H9 (cell line): ENCODE measurements around the gene EXD1. TPM values are rescaled to one million over a fixed set of nuclear protein-coding genes. Genes with fewer than 3 reads are reported as not detected.
A peak's percentile ranks its signal among the peaks of the same experiment; 100 is the strongest.

Experiments used
- DNase-seq: peaks from one replicate; pipeline ENCODE4 v3.0.0-alpha.2; 2017
- H2AFZ ChIP-seq: one replicate; pipeline ENCODE4 v1.6.1; 2013; ENCODE audit warnings: mild to moderate bottlenecking, low read length, control low read depth, moderate library complexity
- H2AK5ac ChIP-seq: 2 replicates; pipeline ENCODE4 v1.6.1; 2013; ENCODE audit warnings: low read length, control low read depth, mixed read lengths; ENCODE audit not compliant: insufficient read length
- H2BK120ac ChIP-seq: one replicate; pipeline ENCODE4 v1.6.1; 2013; ENCODE audit warnings: low read depth, mild to moderate bottlenecking, low read length, control low read depth, inconsistent platforms; ENCODE audit not compliant: poor library complexity, severe bottlenecking
- H2BK12ac ChIP-seq: 2 replicates; pipeline ENCODE4 v1.6.1; 2013; ENCODE audit warnings: low read length, control low read depth, mixed read lengths, low read depth; ENCODE audit not compliant: insufficient read length
- H2BK15ac ChIP-seq: 2 replicates; pipeline ENCODE4 v1.6.1; 2013; ENCODE audit warnings: low read depth, low read length, control low read depth
- H2BK20ac ChIP-seq: one replicate; pipeline ENCODE4 v1.6.1; 2013; ENCODE audit warnings: low read depth, mild to moderate bottlenecking, low read length, control low read depth, inconsistent platforms; ENCODE audit not compliant: poor library complexity, severe bottlenecking
- H2BK5ac ChIP-seq: 2 replicates; pipeline ENCODE4 v1.6.1; 2013; ENCODE audit warnings: low read length, control low read depth, mixed read lengths; ENCODE audit not compliant: insufficient read length
- H3K14ac ChIP-seq: 2 replicates; pipeline ENCODE4 v1.6.1; 2013; ENCODE audit warnings: low read length, control low read depth; ENCODE audit not compliant: insufficient read depth
- H3K18ac ChIP-seq: 2 replicates; pipeline ENCODE4 v1.6.1; 2013; ENCODE audit warnings: low read depth, mild to moderate bottlenecking, mixed read lengths, low read length, control low read depth; ENCODE audit not compliant: insufficient read length
- H3K23ac ChIP-seq: 2 replicates; pipeline ENCODE4 v1.6.1; 2013; ENCODE audit warnings: low read length, control low read depth, mixed read lengths, low read depth; ENCODE audit not compliant: insufficient read length
- H3K23me2 ChIP-seq: 2 replicates; pipeline ENCODE4 v1.6.1; 2013; ENCODE audit warnings: low read depth, mild to moderate bottlenecking, mixed read lengths, low read length, control low read depth; ENCODE audit not compliant: insufficient read length, poor library complexity, severe bottlenecking
- H3K27ac ChIP-seq: 2 replicates; pipeline ENCODE4 v1.5.1; 2013; ENCODE audit warnings: low read length, control low read depth, mixed read lengths, low read depth; ENCODE audit not compliant: insufficient read length
- H3K27me3 ChIP-seq: 2 replicates; pipeline ENCODE4 v1.6.1; 2013; ENCODE audit warnings: low read length, control low read depth, inconsistent platforms; ENCODE audit not compliant: insufficient read depth
- H3K4ac ChIP-seq: 2 replicates; pipeline ENCODE4 v1.6.1; 2013; ENCODE audit warnings: low read depth, mild to moderate bottlenecking, control low read depth, inconsistent platforms, low read length, moderate library complexity
- H3K4me1 ChIP-seq: 2 replicates; pipeline ENCODE4 v1.6.1; 2013; ENCODE audit warnings: low read length, control low read depth, inconsistent platforms; ENCODE audit not compliant: insufficient read depth
- H3K4me2 ChIP-seq: 2 replicates; pipeline ENCODE4 v1.6.1; 2013; ENCODE audit warnings: low read length, control low read depth, mixed read lengths; ENCODE audit not compliant: insufficient read length, insufficient read depth
- H3K56ac ChIP-seq: 2 replicates; pipeline ENCODE4 v1.6.1; 2013; ENCODE audit warnings: low read depth, mild to moderate bottlenecking, mixed read lengths, low read length, control low read depth; ENCODE audit not compliant: insufficient read length
- H3K79me1 ChIP-seq: 2 replicates; pipeline ENCODE4 v1.6.1; 2013; ENCODE audit warnings: low read depth, mild to moderate bottlenecking, moderate library complexity, low read length, control low read depth, inconsistent platforms; ENCODE audit not compliant: insufficient read depth, poor library complexity, severe bottlenecking
- H3K79me2 ChIP-seq: 2 replicates; pipeline ENCODE4 v1.6.1; 2013; ENCODE audit warnings: low read length, control low read depth, inconsistent platforms; ENCODE audit not compliant: insufficient read depth
- H3K9ac ChIP-seq: 2 replicates; pipeline ENCODE4 v1.6.1; 2013; ENCODE audit warnings: low read length, control low read depth, mixed read lengths; ENCODE audit not compliant: insufficient read length; ENCODE audit errors: extremely low read depth
- H3K9me3 ChIP-seq: one replicate; pipeline ENCODE4 v1.6.1; 2013; ENCODE audit warnings: low read depth, low read length, inconsistent platforms; ENCODE audit not compliant: control insufficient read depth
- H3T11ph ChIP-seq: one replicate; pipeline ENCODE4 v1.6.1; 2013; ENCODE audit warnings: mild to moderate bottlenecking, low read length, control low read depth, inconsistent platforms
- H4K20me1 ChIP-seq: one replicate; pipeline ENCODE4 v1.6.1; 2013; ENCODE audit not compliant: control insufficient read depth, insufficient read length, insufficient read depth
- H4K5ac ChIP-seq: 2 replicates; pipeline ENCODE4 v1.6.1; 2013; ENCODE audit warnings: low read depth, mild to moderate bottlenecking, mixed read lengths, low read length, control low read depth; ENCODE audit not compliant: insufficient read length
- H4K8ac ChIP-seq: replicated peaks from 2 replicates; pipeline ENCODE4 v1.6.1; 2013; ENCODE audit warnings: low read length, control low read depth, mixed read lengths, low read depth; ENCODE audit not compliant: insufficient read length
- H4K91ac ChIP-seq: 2 replicates; pipeline ENCODE4 v1.6.1; 2013; ENCODE audit warnings: low read depth, mild to moderate bottlenecking, moderate library complexity, mixed read lengths, low read length, control low read depth; ENCODE audit not compliant: insufficient read length
- H3K27ac Mint-ChIP-seq, 3 experiments: 2 replicates in 2 of 3; 3 replicates in 1 of 3; pipeline ENCODE4 v1.8.0; 2020 to 2021; ENCODE audit warnings: mixed read lengths in 3 of 3, mild to moderate bottlenecking in 1 of 3, moderate library complexity in 1 of 3
- H3K27me3 Mint-ChIP-seq: 2 replicates; pipeline ENCODE4 v1.8.0; 2021; ENCODE audit warnings: low read depth, mild to moderate bottlenecking, moderate library complexity, mixed read lengths
- H3K36me3 Mint-ChIP-seq, 3 experiments: 2 replicates in 2 of 3; 3 replicates in 1 of 3; pipeline ENCODE4 v1.8.0; 2020 to 2021; ENCODE audit warnings: low read depth in 3 of 3, mixed read lengths in 3 of 3; ENCODE audit not compliant: insufficient read depth in 1 of 3
- H3K4me1 Mint-ChIP-seq, 2 experiments: 2 replicates each; pipeline ENCODE4 v1.8.0; 2020; ENCODE audit warnings: mixed read lengths in 2 of 2
- H3K4me3 Mint-ChIP-seq, 2 experiments: 2 replicates in 1 of 2; 3 replicates in 1 of 2; pipeline ENCODE4 v1.8.0; 2020 to 2021; ENCODE audit warnings: mild to moderate bottlenecking in 2 of 2, mixed read lengths in 2 of 2, moderate library complexity in 1 of 2
- H3K9me3 Mint-ChIP-seq, 2 experiments: 2 replicates in 1 of 2; 3 replicates in 1 of 2; pipeline ENCODE4 v1.8.0; 2020; ENCODE audit warnings: mild to moderate bottlenecking in 2 of 2, mixed read lengths in 2 of 2, moderate library complexity in 1 of 2
- WGBS: extraction: QIAGEN DNeasy Blood & Tissue Kit; methylation state at CpG from one replicate; pipeline ENCODE4 v1.1.7; 2013; ENCODE audit warnings: missing lambda C conversion rate, low lambda C conversion rate, mixed read lengths; ENCODE audit not compliant: insufficient read length; ENCODE audit errors: extremely low coverage; 5-methylcytosine and 5-hydroxymethylcytosine counted together
- total RNA-seq: library from RNA; stranded (reverse); gene quantifications from 2 replicates; pipeline ENCODE4 v1.2.1, GENCODE V29; 2021
- TF ChIP-seq, protein P1 (sequence below): fragments of 200-600 bp; sonication (generic); conservative IDR thresholded peaks from 3 replicates; pipeline ENCODE4 v1.8.0; 2021; ENCODE audit warnings: antibody characterized with exemption, mild to moderate bottlenecking

Gene EXD1
- total RNA-seq, 1 experiment from 2014 or later, result not detected

DNA sequence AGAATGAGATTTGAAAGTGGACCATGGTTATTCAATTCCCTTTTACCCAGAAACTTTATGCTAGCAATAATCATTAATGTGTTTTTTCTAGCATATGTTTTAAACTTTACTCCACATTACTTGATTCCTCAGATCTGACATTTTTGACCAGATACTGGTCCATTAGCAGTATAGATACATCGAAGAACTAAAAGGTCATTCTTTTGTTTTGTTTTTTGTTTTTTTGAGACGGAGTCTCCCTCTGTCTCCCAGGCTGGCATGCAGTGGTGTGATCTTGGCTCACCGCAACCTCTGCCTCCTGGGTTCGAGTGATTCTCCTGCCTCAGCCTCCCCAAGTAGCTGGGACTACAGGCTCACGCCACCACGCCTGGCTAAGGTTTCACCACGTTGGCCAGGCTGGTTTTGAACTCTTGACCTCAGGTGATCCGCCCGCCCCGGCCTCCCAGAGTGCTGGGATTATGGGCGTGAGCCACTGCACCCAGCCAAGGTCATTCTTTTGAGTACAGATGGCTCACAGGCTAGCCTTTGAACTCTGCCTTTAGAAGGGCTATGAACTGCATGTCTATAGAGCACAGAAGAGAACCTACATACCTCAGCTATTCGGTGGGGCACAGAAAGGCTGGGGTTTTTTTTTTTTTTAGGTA, 29.1 kb upstream of the EXD1 start:
- H2AK5ac ChIP-seq, result no peak overlapping the region
- H4K8ac ChIP-seq, result no peak overlapping the region
- Mint-ChIP-seq H3K9me3 (peaks cover 0 to 3% of the 10 kb centered on the region in 2 experiments; a peak in 1 of 5 replicates), H3K27ac (0 out of 7 replicates have a peak overlapping the region, but pooled peaks of 2 of the 3 experiments have one; percentile 27 to 40), H3K36me3 (peaks cover 8 to 22% (median 19%) of the 10 kb centered on the region in 3 experiments; a peak in 6 of 7 replicates), H3K27me3 (no peaks in the 10 kb centered on the region), H3K4me1 (peaks cover 23 to 24% of the 10 kb centered on the region in 2 experiments), H3K4me3 (no peak overlapping the region)
- H2BK5ac ChIP-seq, result no peak overlapping the region
- H3K9me3 ChIP-seq, result no peaks in the 10 kb centered on the region
- no peak overlapping the region for H4K5ac ChIP-seq
- no peaks in the 10 kb centered on the region for H3K79me1 ChIP-seq
- H3K23me2 ChIP-seq, result no peaks in the 10 kb centered on the region
- WGBS, result no CpG with 5 or more reads among the region's 12 CpGs
- H3K27ac ChIP-seq, result no peak overlapping the region
- H3K14ac ChIP-seq, result no peak overlapping the region
- H3K4me2 ChIP-seq, result no peak overlapping the region
- no peaks in the 10 kb centered on the region for H4K20me1 ChIP-seq
- no peak overlapping the region for H2BK15ac ChIP-seq
- peaks cover 3% of the 10 kb centered on the region; the same call in 1 of the 2 replicates for H3K4me1 ChIP-seq
- DNase-seq, result no peak
- H3K18ac ChIP-seq, result no peak overlapping the region
- TF ChIP-seq, protein P1, sequence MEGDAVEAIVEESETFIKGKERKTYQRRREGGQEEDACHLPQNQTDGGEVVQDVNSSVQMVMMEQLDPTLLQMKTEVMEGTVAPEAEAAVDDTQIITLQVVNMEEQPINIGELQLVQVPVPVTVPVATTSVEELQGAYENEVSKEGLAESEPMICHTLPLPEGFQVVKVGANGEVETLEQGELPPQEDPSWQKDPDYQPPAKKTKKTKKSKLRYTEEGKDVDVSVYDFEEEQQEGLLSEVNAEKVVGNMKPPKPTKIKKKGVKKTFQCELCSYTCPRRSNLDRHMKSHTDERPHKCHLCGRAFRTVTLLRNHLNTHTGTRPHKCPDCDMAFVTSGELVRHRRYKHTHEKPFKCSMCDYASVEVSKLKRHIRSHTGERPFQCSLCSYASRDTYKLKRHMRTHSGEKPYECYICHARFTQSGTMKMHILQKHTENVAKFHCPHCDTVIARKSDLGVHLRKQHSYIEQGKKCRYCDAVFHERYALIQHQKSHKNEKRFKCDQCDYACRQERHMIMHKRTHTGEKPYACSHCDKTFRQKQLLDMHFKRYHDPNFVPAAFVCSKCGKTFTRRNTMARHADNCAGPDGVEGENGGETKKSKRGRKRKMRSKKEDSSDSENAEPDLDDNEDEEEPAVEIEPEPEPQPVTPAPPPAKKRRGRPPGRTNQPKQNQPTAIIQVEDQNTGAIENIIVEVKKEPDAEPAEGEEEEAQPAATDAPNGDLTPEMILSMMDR, result no peak
- H3K56ac ChIP-seq, result no peak overlapping the region
- H3K4ac ChIP-seq, result no peak overlapping the region
- no peak overlapping the region for H2AFZ ChIP-seq
- H3K9ac ChIP-seq, result no peak overlapping the region
- no peak overlapping the region for H3T11ph ChIP-seq
- no peak overlapping the region for H3K23ac ChIP-seq
- no peak overlapping the region for H2BK12ac ChIP-seq
- no peaks in the 10 kb centered on the region for H3K79me2 ChIP-seq
- no peak overlapping the region for H4K91ac ChIP-seq
- H3K27me3 ChIP-seq, result no peaks in the 10 kb centered on the region
- no peak overlapping the region for H2BK20ac ChIP-seq
- H2BK120ac ChIP-seq, result no peak overlapping the region
